HEK293 (cell line): ENCODE measurements around the gene XIRP1.

Experiments used
- BCL11A ChIP-seq: fragments of 450-650 bp; formaldehyde crosslinking; IDR thresholded peaks from 2 replicates; pipeline ENCODE4 v1.5.1; 2016; ENCODE audit warnings: low read depth, missing biosample characterization, missing genetic modification characterization
- CTCF ChIP-seq: fragments of 450-650 bp; formaldehyde crosslinking; IDR thresholded peaks from 2 replicates; pipeline ENCODE4 v1.5.1; 2016; ENCODE audit warnings: missing biosample characterization, missing genetic modification characterization
- GLI4 ChIP-seq: fragments of 450-650 bp; formaldehyde crosslinking; IDR thresholded peaks from 2 replicates; pipeline ENCODE4 v1.5.1; 2016; ENCODE audit warnings: missing biosample characterization, missing genetic modification characterization
- KLF16 ChIP-seq: fragments of 450-650 bp; formaldehyde crosslinking; IDR thresholded peaks from 2 replicates; pipeline ENCODE4 v1.5.1; 2017; ENCODE audit warnings: missing biosample characterization, missing genetic modification characterization
- SALL2 ChIP-seq: fragments of 450-650 bp; formaldehyde crosslinking; IDR thresholded peaks from 2 replicates; pipeline ENCODE4 v1.5.0; 2017; ENCODE audit warnings: missing biosample characterization, mild to moderate bottlenecking, missing genetic modification characterization, borderline replicate concordance
- SP3 ChIP-seq: fragments of 450-650 bp; formaldehyde crosslinking; IDR thresholded peaks from 2 replicates; pipeline ENCODE4 v1.5.1; 2016; ENCODE audit warnings: missing biosample characterization, missing genetic modification characterization
- ZBTB1 ChIP-seq: fragments of 450-650 bp; formaldehyde crosslinking; IDR thresholded peaks from 2 replicates; pipeline ENCODE4 v1.5.1; 2016; ENCODE audit warnings: missing biosample characterization, missing genetic modification characterization
- ZNF391 ChIP-seq: fragments of 450-650 bp; formaldehyde crosslinking; IDR thresholded peaks from 2 replicates; pipeline ENCODE4 v1.5.1; 2016; ENCODE audit warnings: low read depth, missing biosample characterization, missing genetic modification characterization, borderline replicate concordance
- ZSCAN23 ChIP-seq: fragments of 450-650 bp; formaldehyde crosslinking; IDR thresholded peaks from 2 replicates; pipeline ENCODE4 v1.5.1; 2016; ENCODE audit warnings: missing biosample characterization, missing genetic modification characterization
- TF ChIP-seq, protein P1 (sequence below): fragments of 450-650 bp; formaldehyde crosslinking; IDR thresholded peaks from 2 replicates; pipeline ENCODE4 v1.5.1; 2016; ENCODE audit warnings: missing biosample characterization, missing genetic modification characterization
- TF ChIP-seq, protein P2 (sequence below): fragments of 450-650 bp; formaldehyde crosslinking; IDR thresholded peaks from 2 replicates; pipeline ENCODE4 v1.5.1; 2016; ENCODE audit warnings: missing biosample characterization, missing genetic modification characterization, low read depth

- TF ChIP-seq ZNF391 (tag by site-specific recombination) (no peak), GLI4 (tag by site-specific recombination) (no peak), CTCF (no peak), KLF16 (tag by site-specific recombination) (no peak), ZSCAN23 (tag by site-specific recombination) (no peak), BCL11A (no peak), SALL2 (tag by site-specific recombination) (no peak), ZBTB1 (no peak), SP3 (tag by site-specific recombination) (no peak; the same call in 1 of the 2 replicates)
- TF ChIP-seq, protein P1, sequence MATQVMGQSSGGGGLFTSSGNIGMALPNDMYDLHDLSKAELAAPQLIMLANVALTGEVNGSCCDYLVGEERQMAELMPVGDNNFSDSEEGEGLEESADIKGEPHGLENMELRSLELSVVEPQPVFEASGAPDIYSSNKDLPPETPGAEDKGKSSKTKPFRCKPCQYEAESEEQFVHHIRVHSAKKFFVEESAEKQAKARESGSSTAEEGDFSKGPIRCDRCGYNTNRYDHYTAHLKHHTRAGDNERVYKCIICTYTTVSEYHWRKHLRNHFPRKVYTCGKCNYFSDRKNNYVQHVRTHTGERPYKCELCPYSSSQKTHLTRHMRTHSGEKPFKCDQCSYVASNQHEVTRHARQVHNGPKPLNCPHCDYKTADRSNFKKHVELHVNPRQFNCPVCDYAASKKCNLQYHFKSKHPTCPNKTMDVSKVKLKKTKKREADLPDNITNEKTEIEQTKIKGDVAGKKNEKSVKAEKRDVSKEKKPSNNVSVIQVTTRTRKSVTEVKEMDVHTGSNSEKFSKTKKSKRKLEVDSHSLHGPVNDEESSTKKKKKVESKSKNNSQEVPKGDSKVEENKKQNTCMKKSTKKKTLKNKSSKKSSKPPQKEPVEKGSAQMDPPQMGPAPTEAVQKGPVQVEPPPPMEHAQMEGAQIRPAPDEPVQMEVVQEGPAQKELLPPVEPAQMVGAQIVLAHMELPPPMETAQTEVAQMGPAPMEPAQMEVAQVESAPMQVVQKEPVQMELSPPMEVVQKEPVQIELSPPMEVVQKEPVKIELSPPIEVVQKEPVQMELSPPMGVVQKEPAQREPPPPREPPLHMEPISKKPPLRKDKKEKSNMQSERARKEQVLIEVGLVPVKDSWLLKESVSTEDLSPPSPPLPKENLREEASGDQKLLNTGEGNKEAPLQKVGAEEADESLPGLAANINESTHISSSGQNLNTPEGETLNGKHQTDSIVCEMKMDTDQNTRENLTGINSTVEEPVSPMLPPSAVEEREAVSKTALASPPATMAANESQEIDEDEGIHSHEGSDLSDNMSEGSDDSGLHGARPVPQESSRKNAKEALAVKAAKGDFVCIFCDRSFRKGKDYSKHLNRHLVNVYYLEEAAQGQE, result no peak
- TF ChIP-seq, protein P2, sequence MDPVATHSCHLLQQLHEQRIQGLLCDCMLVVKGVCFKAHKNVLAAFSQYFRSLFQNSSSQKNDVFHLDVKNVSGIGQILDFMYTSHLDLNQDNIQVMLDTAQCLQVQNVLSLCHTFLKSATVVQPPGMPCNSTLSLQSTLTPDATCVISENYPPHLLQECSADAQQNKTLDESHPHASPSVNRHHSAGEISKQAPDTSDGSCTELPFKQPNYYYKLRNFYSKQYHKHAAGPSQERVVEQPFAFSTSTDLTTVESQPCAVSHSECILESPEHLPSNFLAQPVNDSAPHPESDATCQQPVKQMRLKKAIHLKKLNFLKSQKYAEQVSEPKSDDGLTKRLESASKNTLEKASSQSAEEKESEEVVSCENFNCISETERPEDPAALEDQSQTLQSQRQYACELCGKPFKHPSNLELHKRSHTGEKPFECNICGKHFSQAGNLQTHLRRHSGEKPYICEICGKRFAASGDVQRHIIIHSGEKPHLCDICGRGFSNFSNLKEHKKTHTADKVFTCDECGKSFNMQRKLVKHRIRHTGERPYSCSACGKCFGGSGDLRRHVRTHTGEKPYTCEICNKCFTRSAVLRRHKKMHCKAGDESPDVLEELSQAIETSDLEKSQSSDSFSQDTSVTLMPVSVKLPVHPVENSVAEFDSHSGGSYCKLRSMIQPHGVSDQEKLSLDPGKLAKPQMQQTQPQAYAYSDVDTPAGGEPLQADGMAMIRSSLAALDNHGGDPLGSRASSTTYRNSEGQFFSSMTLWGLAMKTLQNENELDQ (tag by site-specific recombination), result no peak
These were observed 37.9 kb downstream of the XIRP1 start for GRCh38 chr3:39154280-39155021.
